Kidney epithelial cell (primary cell): ENCODE data around the gene HMCN1. TPM values are rescaled to one million over a fixed set of nuclear protein-coding genes. Genes with fewer than 3 reads are reported as not detected.

Source experiments
- DNase-seq: peaks from one replicate; pipeline ENCODE4 v3.0.0-alpha.2; 2010; ENCODE audit warnings: low read depth
- H3K27me3 ChIP-seq: 2 replicates; pipeline ENCODE4 v1.6.0; 2011; ENCODE audit warnings: low read length; ENCODE audit not compliant: control insufficient read depth, insufficient read depth
- H3K36me3 ChIP-seq: 2 replicates; pipeline ENCODE4 v1.5.1; 2011; ENCODE audit warnings: low read length; ENCODE audit not compliant: control insufficient read depth, insufficient read depth
- H3K4me3 ChIP-seq: 2 replicates; pipeline ENCODE4 v1.5.1; 2011; ENCODE audit warnings: low read depth, mild to moderate bottlenecking, control low read depth, low read length
- total RNA-seq: library from RNA; depleted of rRNA; stranded (reverse); fragments of >200 nt; gene quantifications from 2 replicates; pipeline ENCODE4 v1.2.3, GENCODE V29; 2015
- TF ChIP-seq, protein P1 (sequence below): IDR thresholded peaks from 2 replicates; pipeline ENCODE4 v1.5.1; 2011; ENCODE audit warnings: mild to moderate bottlenecking, moderate library complexity, low read length, control low read depth, inconsistent platforms; ENCODE audit not compliant: insufficient read depth, poor library complexity, severe bottlenecking

HMCN1 gene
- total RNA-seq, 1 donor from 2014 or later, result 1.3 TPM

DNA sequence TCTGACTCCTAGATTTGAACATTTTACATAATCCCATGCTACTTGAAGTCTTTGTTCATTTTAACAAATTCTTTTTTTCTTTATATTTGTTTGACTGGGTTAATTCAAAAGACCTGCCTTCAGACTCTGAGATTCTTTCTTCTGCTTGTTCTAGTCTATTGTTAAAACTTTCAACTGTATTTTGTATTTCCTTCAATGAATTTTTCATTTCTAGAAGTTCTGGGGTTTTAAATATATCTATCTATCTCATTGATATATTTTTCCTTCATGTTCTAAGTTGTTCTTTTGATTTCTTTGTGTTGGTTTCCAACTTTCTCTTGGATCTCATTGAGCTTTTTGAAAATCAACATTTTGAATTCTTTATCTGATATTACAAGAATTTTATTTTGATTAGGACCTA lies 64.3 kb downstream of the HMCN1 start:
- no peak for DNase-seq
- no peak overlapping the region for H3K4me3 ChIP-seq
- no peaks in the 10 kb centered on the region for H3K27me3 ChIP-seq
- TF ChIP-seq, protein P1, sequence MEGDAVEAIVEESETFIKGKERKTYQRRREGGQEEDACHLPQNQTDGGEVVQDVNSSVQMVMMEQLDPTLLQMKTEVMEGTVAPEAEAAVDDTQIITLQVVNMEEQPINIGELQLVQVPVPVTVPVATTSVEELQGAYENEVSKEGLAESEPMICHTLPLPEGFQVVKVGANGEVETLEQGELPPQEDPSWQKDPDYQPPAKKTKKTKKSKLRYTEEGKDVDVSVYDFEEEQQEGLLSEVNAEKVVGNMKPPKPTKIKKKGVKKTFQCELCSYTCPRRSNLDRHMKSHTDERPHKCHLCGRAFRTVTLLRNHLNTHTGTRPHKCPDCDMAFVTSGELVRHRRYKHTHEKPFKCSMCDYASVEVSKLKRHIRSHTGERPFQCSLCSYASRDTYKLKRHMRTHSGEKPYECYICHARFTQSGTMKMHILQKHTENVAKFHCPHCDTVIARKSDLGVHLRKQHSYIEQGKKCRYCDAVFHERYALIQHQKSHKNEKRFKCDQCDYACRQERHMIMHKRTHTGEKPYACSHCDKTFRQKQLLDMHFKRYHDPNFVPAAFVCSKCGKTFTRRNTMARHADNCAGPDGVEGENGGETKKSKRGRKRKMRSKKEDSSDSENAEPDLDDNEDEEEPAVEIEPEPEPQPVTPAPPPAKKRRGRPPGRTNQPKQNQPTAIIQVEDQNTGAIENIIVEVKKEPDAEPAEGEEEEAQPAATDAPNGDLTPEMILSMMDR, result no peak
- H3K36me3 ChIP-seq, result no peaks in the 10 kb centered on the region

DNA sequence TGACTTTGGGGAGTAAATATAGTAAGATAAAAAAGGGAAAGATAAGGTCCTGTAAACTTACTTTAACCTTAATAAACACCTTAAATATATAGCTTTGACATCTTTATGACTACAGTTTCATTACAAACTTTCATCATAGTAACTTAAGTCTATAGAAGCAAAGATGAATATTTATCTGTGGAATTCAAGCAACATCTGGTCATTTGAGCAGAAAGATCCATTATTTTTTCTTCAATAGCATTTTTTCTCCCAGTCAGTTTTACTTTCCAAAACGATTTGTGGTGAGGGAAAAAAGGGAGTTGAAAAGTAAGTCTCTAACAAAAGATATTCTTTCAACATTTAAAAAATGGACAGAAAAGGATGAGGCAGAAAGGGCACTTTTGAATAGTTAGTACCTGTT lies 69.0 kb downstream of the HMCN1 start:
- TF ChIP-seq, protein P1, result no peak
- H3K27me3 ChIP-seq, result no peaks in the 10 kb centered on the region
- DNase-seq, result no peak
- H3K36me3 ChIP-seq, result no peaks in the 10 kb centered on the region
- no peak overlapping the region for H3K4me3 ChIP-seq

DNA sequence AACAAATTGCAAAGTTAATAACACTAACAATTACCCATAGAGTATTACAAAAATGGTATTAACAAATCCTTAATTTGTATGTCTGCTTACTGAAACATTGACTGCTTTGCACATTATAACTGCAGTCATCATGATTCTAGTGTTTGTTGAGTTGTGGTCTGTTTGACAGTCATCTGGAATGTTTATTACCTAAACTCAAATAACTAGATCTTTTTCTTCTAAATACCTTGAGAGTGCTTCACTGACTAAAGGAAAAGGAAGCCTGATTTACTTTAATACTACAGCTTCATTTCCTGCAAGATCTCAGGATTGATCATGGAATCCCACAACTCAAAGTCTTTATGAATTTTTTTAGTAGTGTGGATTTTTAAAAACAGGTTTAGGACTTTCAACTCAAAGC lies 70.0 kb downstream of the HMCN1 start:
- no peaks in the 10 kb centered on the region for H3K36me3 ChIP-seq
- H3K4me3 ChIP-seq, result no peak overlapping the region
- TF ChIP-seq, protein P1, result no peak
- H3K27me3 ChIP-seq, result no peaks in the 10 kb centered on the region
- DNase-seq, result peak; percentile 29

DNA sequence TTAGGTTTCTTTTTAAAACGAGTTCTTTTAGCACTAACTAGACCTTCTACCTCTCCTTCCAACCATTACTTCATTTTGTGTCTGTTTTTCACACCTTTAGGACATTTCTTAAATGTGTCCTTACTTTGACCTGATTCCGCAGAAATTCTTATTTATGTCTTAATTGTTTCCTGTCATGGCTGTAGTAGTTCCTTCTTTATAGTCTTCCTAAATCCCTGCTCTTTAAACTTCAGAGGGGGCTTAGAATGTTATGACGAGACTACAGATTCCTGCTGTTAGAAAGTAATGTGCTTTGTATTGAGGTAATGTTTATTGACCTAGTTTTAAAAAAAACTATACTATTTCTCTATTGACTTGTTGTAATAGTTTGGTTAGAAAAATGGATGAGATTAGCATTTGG lies 70.4 kb downstream of the HMCN1 start:
- Histone ChIP-seq H3K36me3 (no peaks in the 10 kb centered on the region), H3K27me3 (no peaks in the 10 kb centered on the region), H3K4me3 (no peak overlapping the region)
- TF ChIP-seq, protein P1, result no peak
- no peak for DNase-seq

DNA sequence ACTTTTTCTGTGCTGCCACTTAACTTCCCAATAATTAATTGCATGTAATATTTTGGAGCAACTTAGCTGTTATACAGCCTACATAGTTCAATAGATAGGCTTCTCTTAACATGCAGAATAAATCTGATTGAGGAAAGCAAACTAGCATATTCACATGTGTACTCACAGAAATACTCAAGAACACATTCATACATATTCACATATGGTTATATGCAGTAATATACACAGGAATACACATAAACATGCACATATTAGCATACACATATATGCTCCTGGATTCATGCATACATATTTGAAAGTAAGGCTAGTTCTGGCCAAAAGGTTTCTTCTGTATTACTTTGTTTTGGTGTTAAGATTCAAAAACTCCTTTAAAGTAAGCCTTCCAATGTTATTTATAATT lies 73.1 kb downstream of the HMCN1 start:
- Histone ChIP-seq H3K36me3 (no peaks in the 10 kb centered on the region), H3K27me3 (no peaks in the 10 kb centered on the region), H3K4me3 (no peak overlapping the region)
- no peak for DNase-seq
- TF ChIP-seq, protein P1, result no peak

DNA sequence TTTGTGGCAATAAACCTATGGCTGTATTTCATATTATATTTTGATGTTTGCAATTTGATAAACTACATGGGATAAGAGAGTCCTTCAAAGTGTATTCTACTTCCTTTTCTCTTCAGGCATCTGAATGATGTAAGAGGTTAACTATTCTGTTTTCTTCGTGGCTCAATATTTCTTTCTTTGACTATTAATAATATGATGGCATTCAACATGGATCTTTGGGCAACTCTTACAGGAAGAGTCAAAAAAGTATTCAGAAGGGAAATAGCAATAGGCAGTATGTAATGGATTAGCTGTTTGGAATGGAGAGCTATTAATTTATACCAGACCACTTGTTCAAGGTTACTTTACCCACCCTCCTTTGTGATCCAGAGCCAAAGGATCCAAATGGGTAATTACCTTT lies 74.4 kb downstream of the HMCN1 start:
- TF ChIP-seq, protein P1, result no peak
- Histone ChIP-seq H3K36me3 (no peaks in the 10 kb centered on the region), H3K27me3 (no peaks in the 10 kb centered on the region), H3K4me3 (no peak overlapping the region)
- DNase-seq, result no peak
